ENCODE measurements around the gene PARP14. TPM values are rescaled to one million over a fixed set of nuclear protein-coding genes. Genes with fewer than 3 reads are reported as not detected.

The PARP14 gene
- total and polyA plus RNA-seq, 2 donors (not counting 3 experiments of a cell fraction or from before 2014, with no cell fraction given), result 19.7 to 41.5 TPM

- H3K9me1 ChIP-seq (replicated peaks; ENCODE audit: control insufficient read depth, extremely low read depth, insufficient read depth, low read length), result no peaks in the 10 kb centered on the region
- H2AFZ ChIP-seq (ENCODE audit: low read depth, low read length), result no peak overlapping the region
- peaks cover 2 to 3% of the 10 kb centered on the region in 2 experiments for H3K27me3 ChIP-seq (ENCODE audit: control insufficient read depth in 2 of 2, insufficient read depth in 2 of 2, low read length in 2 of 2)
- FAIRE-seq (no peak), DNase-seq (ENCODE audit: low read depth, low spot score) (no peak)
- ChIA-PET POLR2A (no interaction called here), CTCF (interaction anchor here (1.1 to 1.6 kb wide), 2 partner anchors 10 to 1122 kb away, joined by 3 to 7 read pairs; no protein-coding TSS in a partner anchor)
- TF ChIP-seq POLR2A (IDR thresholded peaks at IDR 0.05; ENCODE audit: low read depth, low read length) (no peak), MAX (IDR thresholded peaks at IDR 0.05; ENCODE audit: insufficient read depth, insufficient read length) (no peak), EZH2 (IDR thresholded peaks at IDR 0.05; ENCODE audit: borderline replicate concordance, low read depth, low read length, severe bottlenecking) (no peak), GATA2 (IDR thresholded peaks at IDR 0.05; ENCODE audit: insufficient read depth, insufficient read length, low read depth, low read length) (no peak), CTCF (IDR thresholded peaks at IDR 0.05; ENCODE audit: extremely low read depth in 1 of 2, insufficient read depth in 1 of 2, low read depth in 1 of 2, low read length in 2 of 2) (no peak), MYC (IDR thresholded peaks at IDR 0.05; ENCODE audit: low read depth, low read length) (no peak), POLR2AphosphoS5 (IDR thresholded peaks at IDR 0.05; ENCODE audit: insufficient read depth, low read depth, low read length) (no peak), FOS (IDR thresholded peaks at IDR 0.05; ENCODE audit: borderline replicate concordance, insufficient read depth, low read length) (no peak), JUN (IDR thresholded peaks at IDR 0.05; ENCODE audit: borderline replicate concordance, insufficient read depth, insufficient read length, low read depth) (no peak)
- no peaks in the 10 kb centered on the region for H3K9me3 ChIP-seq (replicated peaks; ENCODE audit: control insufficient read depth, insufficient read depth, low read length)
- H3K4me3 ChIP-seq (replicated peaks in 1 of 3; ENCODE audit: insufficient read depth in 1 of 3, low read depth in 1 of 3, low read length in 3 of 3), result no peak overlapping the region
- H3K4me2 ChIP-seq (ENCODE audit: insufficient read depth, low read length), result no peak overlapping the region
- dilution Hi-C loops (cut with MboI; ENCODE audit: extremely low pct_ligation_motif_present, low sequenced_read_pairs) (no loop called here), intact Hi-C loops (cut with micrococcal nuclease) (no loop called here)
- H3K9ac ChIP-seq (replicated peaks; ENCODE audit: extremely low read depth, insufficient read depth, low read length), result no peak overlapping the region
- H4K20me1 ChIP-seq (replicated peaks; ENCODE audit: control insufficient read depth, extremely low read depth, insufficient read depth, low read length), result no peaks in the 10 kb centered on the region
- no peaks in the 10 kb centered on the region for H3K79me2 ChIP-seq (ENCODE audit: control insufficient read depth, insufficient read depth, low read length)
- no peak overlapping the region for H3K27ac ChIP-seq (ENCODE audit: insufficient read depth, low read depth, low read length)
- no peaks in the 10 kb centered on the region for H3K36me3 ChIP-seq (ENCODE audit: control insufficient read depth in 2 of 2, extremely low read depth in 1 of 2, insufficient read depth in 2 of 2, low read length in 2 of 2)
- no TSS peak for BruUV-seq (replicated peaks)
- no peaks in the 10 kb centered on the region for H3K4me1 ChIP-seq (ENCODE audit: control insufficient read depth, extremely low read depth, insufficient read depth, low read length)
Measured at GRCh38 chr3:122668930-122669730, 11.5 kb upstream of the PARP14 start.

Data from endothelial cell of umbilical vein (primary cell).